ENCODE data around the gene DNM2. TPM values are rescaled to one million over a fixed set of nuclear protein-coding genes. Genes with fewer than 3 reads are reported as not detected.

DNM2 gene
- total RNA-seq, 1 experiment from 2014 or later: 131 TPM

GRCh38 chr19:10835089-10835753, 117.3 kb downstream of the DNM2 start:
- Mint-ChIP-seq H3K9me3 (peaks cover 24% of the 10 kb centered on the region), H3K36me3 (peaks cover 12% of the 10 kb centered on the region; the same call in 1 of the 2 replicates), H3K27ac (peak overlapping the region; percentile 83), H3K4me3 (peak overlapping the region; percentile 85), H3K4me1 (peaks cover 13% of the 10 kb centered on the region), H3K27me3 (ENCODE audit: low read depth) (peaks cover 24% of the 10 kb centered on the region)
- DNase-seq (ENCODE audit: low spot score) (no peak), ATAC-seq (no peak; the same call in 1 of the 2 replicates)
- TF ChIP-seq FOXK1 (CRISPR knock-in tag; IDR thresholded peaks at IDR 0.05) (peak; percentile 32; the same call in 1 of the 2 replicates), NFYB (CRISPR knock-in tag; conservative IDR thresholded peaks at IDR 0.05; ENCODE audit: low read depth) (peak; percentile 61), ZNF396 (CRISPR knock-in tag; IDR thresholded peaks at IDR 0.05; ENCODE audit: borderline replicate concordance) (no peak), ERG (CRISPR knock-in tag; IDR thresholded peaks at IDR 0.05) (0 out of 2 replicates have a peak, but pooled peaks have one; percentile 61)
- ChIA-PET CTCF (interaction anchor here (0.5 to 8.0 kb wide), 17 partner anchors 14 to 327 kb away, joined by 3 to 135 read pairs (median 5); partner anchors contain the start of genes CARM1 and DNM2), POLR2A (interaction anchor here (0.5 to 1.6 kb wide), 7 partner anchors 11 to 429 kb away, joined by 3 to 9 read pairs (median 5); partner anchors contain the start of gene DNM2)

GRCh38 chr19:10835754-10836478, 118.0 kb downstream of the DNM2 start, which contains the start of gene TMED1:
Gene TMED1, minus strand, starts transcription at chr19:10836212. Its CDS starts 21 bp downstream, at chr19:10836191.
- DNase-seq (ENCODE audit: low spot score) (peak; percentile 100), ATAC-seq (peak; percentile 93)
- H3K4me1 Mint-ChIP-seq: peaks cover 13% of the 10 kb centered on the region
- peaks cover 24% of the 10 kb centered on the region for H3K9me3 Mint-ChIP-seq
- H3K27ac Mint-ChIP-seq: peak within 1 kb of the TSS; percentile 100
- H3K4me3 Mint-ChIP-seq: peak within 1 kb of the TSS; percentile 85
- peaks cover 24% of the 10 kb centered on the region for H3K27me3 Mint-ChIP-seq (ENCODE audit: low read depth)
- ChIA-PET CTCF (interaction anchor here (0.5 to 8.0 kb wide), 23 partner anchors 10 to 420 kb away, joined by 3 to 135 read pairs (median 5); partner anchors contain the start of genes CARM1 and DNM2), POLR2A (interaction anchor here (0.6 to 1.6 kb wide), 8 partner anchors 10 to 430 kb away, joined by 3 to 9 read pairs (median 4); partner anchors contain the start of gene DNM2)
- peaks cover 12% of the 10 kb centered on the region; the same call in 1 of the 2 replicates for H3K36me3 Mint-ChIP-seq
- TF ChIP-seq NFE2L1 (CRISPR knock-in tag; IDR thresholded peaks at IDR 0.05) (peak; percentile 58; the same call in 1 of the 2 replicates), ETV6 (CRISPR knock-in tag; IDR thresholded peaks at IDR 0.05) (peak; percentile 68), ZNF219 (CRISPR knock-in tag; IDR thresholded peaks at IDR 0.05; ENCODE audit: borderline replicate concordance) (no peak), FOXP4 (CRISPR knock-in tag; IDR thresholded peaks at IDR 0.05) (no peak), ERG (CRISPR knock-in tag; IDR thresholded peaks at IDR 0.05) (0 out of 2 replicates have a peak, but pooled peaks have one; percentile 14), NR3C1 (CRISPR knock-in tag; conservative IDR thresholded peaks at IDR 0.05; ENCODE audit: low read depth) (no peak), AFF4 (CRISPR knock-in tag; IDR thresholded peaks at IDR 0.05; ENCODE audit: borderline replicate concordance) (0 out of 2 replicates have a peak, but pooled peaks have one; percentile 15), ZNF396 (CRISPR knock-in tag; IDR thresholded peaks at IDR 0.05; ENCODE audit: borderline replicate concordance) (no peak), FOXJ3 (CRISPR knock-in tag; IDR thresholded peaks at IDR 0.05; ENCODE audit: borderline replicate concordance) (no peak), IRF1 (CRISPR knock-in tag; IDR thresholded peaks at IDR 0.05) (no peak), ZNF317 (CRISPR knock-in tag; IDR thresholded peaks at IDR 0.05; ENCODE audit: borderline replicate concordance, low read depth) (no peak), RORB (CRISPR knock-in tag; IDR thresholded peaks at IDR 0.05) (no peak), ZBTB21 (CRISPR knock-in tag; IDR thresholded peaks at IDR 0.05; ENCODE audit: borderline replicate concordance) (0 out of 2 replicates have a peak, but pooled peaks have one; percentile 55), ZNF416 (CRISPR knock-in tag; IDR thresholded peaks at IDR 0.05) (0 out of 2 replicates have a peak, but pooled peaks have one; percentile 66), CTCF (IDR thresholded peaks at IDR 0.05) (peak; percentile 36; the same call in 1 of the 2 replicates), SP1 (CRISPR knock-in tag; conservative IDR thresholded peaks at IDR 0.05) (peak; percentile 76)

Data from WTC11 (cell line).